Activated CD4-positive, alpha-beta T cell treated with anti-CD3 and anti-CD28 coated beads for 36 hours (primary cell): ENCODE results near the gene DBH. TPM values are rescaled to one million over a fixed set of nuclear protein-coding genes. Genes with fewer than 3 reads are reported as not detected.

Source experiments
- ATAC-seq: fragments of 200-7000 bp; cut with Tn5 transposase; one replicate; pipeline ENCODE4 v1.10.0; 2021; ENCODE audit warnings: mild to moderate bottlenecking, moderate library complexity
- CTCF ChIA-PET: fragments of 350-600 bp; sonication (Branson Sonifier 250); formaldehyde crosslinking; loops from one replicate; lab custom pipeline; 2021; ENCODE audit warnings: antibody characterized with exemption; lab: Charles Lee
- POLR2A ChIA-PET: fragments of 350-600 bp; sonication (Branson Sonifier 250); formaldehyde crosslinking; loops from one replicate; lab custom pipeline; 2021; ENCODE audit warnings: antibody characterized with exemption, inconsistent platforms; lab: Charles Lee
- DNase-seq: peaks from one replicate; pipeline ENCODE4 v3.0.0-alpha.2; 2020
- H3K27ac Mint-ChIP-seq: one replicate; pipeline ENCODE4 v1.8.0; 2021; ENCODE audit warnings: mixed read lengths
- H3K27me3 Mint-ChIP-seq: one replicate; pipeline ENCODE4 v1.8.0; 2021; ENCODE audit warnings: mixed read lengths
- H3K36me3 Mint-ChIP-seq: one replicate; pipeline ENCODE4 v1.8.0; 2021; ENCODE audit warnings: low read depth, mixed read lengths
- H3K4me1 Mint-ChIP-seq: one replicate; pipeline ENCODE4 v1.8.0; 2021; ENCODE audit warnings: mixed read lengths
- H3K4me3 Mint-ChIP-seq: one replicate; pipeline ENCODE4 v1.8.0; 2021; ENCODE audit warnings: mild to moderate bottlenecking, moderate library complexity, mixed read lengths
- H3K9me3 Mint-ChIP-seq: one replicate; pipeline ENCODE4 v1.8.0; 2021; ENCODE audit warnings: low read depth, mixed read lengths
- intact Hi-C, 2 experiments: fragments of 100-400 bp; cut with DNase I in 1 of 2; cut with micrococcal nuclease in 1 of 2; formaldehyde crosslinking; loops; one replicate each; pipeline versions ENCODE4 v1.14.2 to v1.15.1; 2022 to 2024; cut with DNase I, micrococcal nuclease
- total RNA-seq, 2 experiments: library from RNA; stranded (reverse); gene quantifications; one replicate each; pipeline ENCODE4 v1.2.3, GENCODE V29; 2021

DBH gene
- total RNA-seq, 2 experiments from 2014 or later: not detected

DNA sequence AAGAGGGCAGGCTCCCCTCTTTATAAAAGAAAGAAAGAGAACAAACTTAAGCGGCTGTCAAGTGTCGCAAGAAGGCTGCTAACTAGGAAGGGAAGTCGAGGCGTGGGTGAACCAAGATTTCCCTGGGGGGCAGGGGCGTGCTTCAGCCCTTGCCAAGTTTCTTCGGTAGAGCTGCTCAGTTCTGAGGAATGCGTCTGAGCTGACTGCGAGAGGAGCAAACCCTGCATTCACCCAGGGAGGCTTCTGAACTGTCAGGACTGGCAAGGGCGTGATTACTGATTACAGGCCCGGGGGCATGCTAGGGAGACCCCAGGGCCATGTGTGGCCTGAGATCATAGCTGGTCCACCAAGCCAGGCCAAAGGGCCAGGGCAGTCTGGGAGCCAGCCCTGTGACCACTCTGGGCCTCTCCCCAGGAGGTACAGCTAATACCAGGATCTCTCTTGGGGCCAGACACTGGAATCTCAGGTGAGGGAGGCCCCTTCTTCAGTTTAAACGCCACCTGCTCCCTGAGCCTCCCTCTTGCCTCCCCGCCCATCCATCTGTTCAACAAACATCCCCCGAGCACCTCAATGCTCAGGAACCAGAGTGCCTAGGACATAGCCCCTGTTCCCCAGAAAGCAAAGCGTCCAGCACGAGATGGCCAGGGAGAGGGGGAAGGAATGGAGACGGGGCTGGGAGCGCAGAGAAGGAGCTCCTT lies 71.1 kb downstream of the DBH start:
- Mint-ChIP-seq H3K4me3 (no peak overlapping the region), H3K4me1 (peaks cover 40% of the 10 kb centered on the region), H3K9me3 (no peaks in the 10 kb centered on the region), H3K27me3 (no peaks in the 10 kb centered on the region), H3K36me3 (no peaks in the 10 kb centered on the region), H3K27ac (no peak overlapping the region)
- peak; percentile 28 for DNase-seq
- POLR2A ChIA-PET: no interaction called here
- CTCF ChIA-PET: interaction anchor here (0.6 kb wide), 1 partner anchor 424 kb away, joined by 3 read pairs; no protein-coding TSS in a partner anchor
- intact Hi-C loops: loop anchor here (10.0 kb wide), 2 partner anchors 52 to 572 kb away; no protein-coding TSS in a partner anchor
- ATAC-seq: no peak

GRCh38 chr9:133707763-133708245 lies 71.6 kb downstream of the DBH start:
- Mint-ChIP-seq H3K4me3 (no peak overlapping the region), H3K27ac (no peak overlapping the region), H3K36me3 (no peaks in the 10 kb centered on the region), H3K27me3 (no peaks in the 10 kb centered on the region), H3K9me3 (no peaks in the 10 kb centered on the region), H3K4me1 (peaks cover 36% of the 10 kb centered on the region)
- DNase-seq (no peak), ATAC-seq (no peak)
- ChIA-PET POLR2A (no interaction called here), CTCF (no interaction called here)
- intact Hi-C loops: loop anchor here (10.0 kb wide), 2 partner anchors 53 to 573 kb away; no protein-coding TSS in a partner anchor

- Mint-ChIP-seq H3K4me1 (peaks cover 36% of the 10 kb centered on the region), H3K27ac (no peak overlapping the region), H3K36me3 (no peaks in the 10 kb centered on the region), H3K9me3 (no peaks in the 10 kb centered on the region), H3K4me3 (no peak overlapping the region), H3K27me3 (no peaks in the 10 kb centered on the region)
- ATAC-seq (no peak), DNase-seq (no peak)
- POLR2A ChIA-PET: no interaction called here
- CTCF ChIA-PET: interaction anchor here (1.2 kb wide), 1 partner anchor 15 kb away, joined by 3 read pairs; no protein-coding TSS in a partner anchor
- intact Hi-C loops: loop anchor here (10.0 kb wide), 2 partner anchors 54 to 574 kb away; no protein-coding TSS in a partner anchor
Observed at GRCh38 chr9:133708246-133709014, 72.3 kb downstream of the DBH start.

Other genes starting within 250 kb of the DBH start
- 10 to 100 TPM; 25.9 to 34.3 TPM for gene REXO4, start 218.4 kb upstream of the DBH start, total RNA-seq
- gene ADAMTS13, start 214.0 kb upstream of the DBH start, total RNA-seq: 1 to 10 TPM; 1.7 to 2.5 TPM
- under 1 TPM; 0.87 to 0.90 TPM for gene CACFD1, start 176.4 kb upstream of the DBH start, total RNA-seq
- gene SLC2A6, start 157.3 kb upstream of the DBH start, total RNA-seq: 1 to 10 TPM; 1.6 to 1.9 TPM
- gene MYMK, start 111.4 kb upstream of the DBH start, total RNA-seq: not detected
- gene ADAMTSL2, start 101.7 kb upstream of the DBH start, total RNA-seq: under 1 TPM; 0.11 to 0.32 TPM
- not detected for gene FAM163B, start 27.0 kb upstream of the DBH start, total RNA-seq
- 1 to 10 TPM; 7.8 to 8.2 TPM for gene SARDH, start 102.0 kb downstream of the DBH start, total RNA-seq